Measurements from ENCODE around the gene WNT8B.

Gene WNT8B

DNA sequence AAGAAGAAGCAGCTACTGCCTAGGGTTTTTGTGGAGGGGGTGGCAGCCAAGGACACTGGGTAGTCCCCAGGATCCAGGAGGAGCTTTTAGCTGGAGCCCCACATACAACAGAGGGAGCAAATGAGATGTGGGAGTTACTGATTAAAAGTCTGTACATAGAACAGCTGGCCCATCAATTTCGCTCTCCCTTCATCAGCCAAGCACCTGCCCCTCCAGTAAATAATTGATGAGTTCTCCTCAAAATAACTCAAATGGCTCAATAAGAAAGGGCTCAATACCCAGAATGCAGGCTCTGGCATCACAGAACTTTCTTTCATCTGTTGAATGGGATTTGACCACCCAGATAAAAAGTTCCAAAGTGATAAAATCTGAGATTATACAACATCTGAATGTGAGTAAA lies 15.1 kb upstream of the WNT8B start:
- Histone ChIP-seq H3K27ac (replicated peaks) (no peak overlapping the region), H3K27me3 (ENCODE audit: insufficient read depth, poor library complexity, severe bottlenecking) (no peaks in the 10 kb centered on the region), H3K4me3 (replicated peaks; ENCODE audit: insufficient read depth, low read length) (no peak overlapping the region)
- DNase-seq (ENCODE audit: low read depth in 1 of 2, low spot score in 1 of 2), result no peak
- TF ChIP-seq POLR2AphosphoS5 (IDR thresholded peaks at IDR 0.05; ENCODE audit: low read depth) (no peak), CTCF (IDR thresholded peaks at IDR 0.05; ENCODE audit: insufficient read depth, low read length) (no peak), REST (IDR thresholded peaks at IDR 0.05; ENCODE audit: insufficient replicate concordance, low read depth) (no peak), GABPA (IDR thresholded peaks at IDR 0.05; ENCODE audit: low read depth) (no peak), SPI1 (IDR thresholded peaks at IDR 0.05; ENCODE audit: borderline replicate concordance, low read depth) (no peak)

DNA sequence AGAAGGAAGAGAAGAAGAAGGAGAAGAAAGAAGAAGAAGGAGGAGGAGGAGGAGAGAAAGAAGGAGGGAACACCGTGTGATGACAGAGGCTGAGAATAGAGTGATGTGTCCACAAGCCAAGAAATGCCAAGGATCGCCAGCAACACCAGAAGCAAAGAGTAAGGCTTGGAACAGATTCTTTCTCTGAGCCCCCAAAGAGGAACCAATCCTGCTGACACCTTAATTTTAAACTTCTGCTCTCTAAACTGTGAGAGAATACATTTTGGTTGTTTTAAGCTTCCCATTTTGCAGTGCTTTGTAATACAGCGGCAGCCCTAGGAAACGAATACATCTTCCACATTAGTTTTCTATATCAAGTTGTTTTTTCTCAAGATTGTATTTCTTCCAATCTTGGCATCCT lies 13.9 kb upstream of the WNT8B start:
- Histone ChIP-seq H3K27ac (replicated peaks) (no peak overlapping the region), H3K27me3 (ENCODE audit: insufficient read depth, poor library complexity, severe bottlenecking) (no peaks in the 10 kb centered on the region), H3K4me3 (replicated peaks; ENCODE audit: insufficient read depth, low read length) (no peak overlapping the region)
- TF ChIP-seq POLR2AphosphoS5 (IDR thresholded peaks at IDR 0.05; ENCODE audit: low read depth), result no peak
- TF ChIP-seq GABPA (IDR thresholded peaks at IDR 0.05; ENCODE audit: low read depth), result no peak
- TF ChIP-seq CTCF (IDR thresholded peaks at IDR 0.05; ENCODE audit: insufficient read depth, low read length), result no peak
- no peak for TF ChIP-seq SPI1 (IDR thresholded peaks at IDR 0.05; ENCODE audit: borderline replicate concordance, low read depth)
- TF ChIP-seq REST (IDR thresholded peaks at IDR 0.05; ENCODE audit: insufficient replicate concordance, low read depth), result no peak
- DNase-seq (ENCODE audit: low read depth in 1 of 2, low spot score in 1 of 2), result no peak

DNA sequence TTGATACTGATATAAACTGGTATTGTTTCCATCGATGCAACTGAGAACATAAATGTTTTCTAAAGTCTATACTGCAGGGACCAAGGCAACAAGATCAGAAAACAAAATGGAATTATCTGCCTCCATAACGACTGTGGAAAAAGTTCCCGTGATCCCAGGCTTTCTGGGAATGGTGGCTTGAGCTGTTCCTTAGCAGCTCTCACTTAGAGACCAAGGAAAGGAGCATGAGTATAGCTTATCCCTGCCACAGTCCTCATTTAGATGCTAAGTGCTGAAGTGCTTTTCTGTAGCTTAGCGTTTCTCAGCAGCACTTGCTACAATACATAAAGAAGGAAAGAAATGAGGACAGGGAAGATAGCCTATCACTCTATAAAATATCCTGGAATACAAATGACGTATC lies 5.5 kb downstream of the WNT8B start:
- no peak overlapping the region for H3K27ac ChIP-seq (replicated peaks)
- TF ChIP-seq REST (IDR thresholded peaks at IDR 0.05; ENCODE audit: insufficient replicate concordance, low read depth), result no peak
- no peak for TF ChIP-seq SPI1 (IDR thresholded peaks at IDR 0.05; ENCODE audit: borderline replicate concordance, low read depth)
- no peak for TF ChIP-seq GABPA (IDR thresholded peaks at IDR 0.05; ENCODE audit: low read depth)
- TF ChIP-seq CTCF (IDR thresholded peaks at IDR 0.05; ENCODE audit: insufficient read depth, low read length), result no peak
- no peak for TF ChIP-seq POLR2AphosphoS5 (IDR thresholded peaks at IDR 0.05; ENCODE audit: low read depth)
- no peak overlapping the region for H3K4me3 ChIP-seq (replicated peaks; ENCODE audit: insufficient read depth, low read length)
- H3K27me3 ChIP-seq (ENCODE audit: insufficient read depth, poor library complexity, severe bottlenecking), result peaks cover 2% of the 10 kb centered on the region
- DNase-seq (ENCODE audit: low read depth in 1 of 2, low spot score in 1 of 2), result no peak

All from HL-60 (cell line).